Measurements from ENCODE around the gene COLEC12.

Gene COLEC12

GRCh38 chr18:360676-361075 lies 139.8 kb downstream of the COLEC12 start:
- no peak for TF ChIP-seq EZH2 (IDR thresholded peaks at IDR 0.05)
- TF ChIP-seq FOXP2 (optimal IDR thresholded peaks at IDR 0.05; ENCODE audit: control extremely low read depth, extremely low read length, insufficient read depth), result no peak
- TF ChIP-seq POLR2AphosphoS5 (IDR thresholded peaks at IDR 0.05; ENCODE audit: borderline replicate concordance, low read depth, low read length), result no peak
- Histone ChIP-seq H3K27ac (peak overlapping the region; percentile 98), H3K9ac (ENCODE audit: insufficient read length) (no peak overlapping the region)

DNA sequence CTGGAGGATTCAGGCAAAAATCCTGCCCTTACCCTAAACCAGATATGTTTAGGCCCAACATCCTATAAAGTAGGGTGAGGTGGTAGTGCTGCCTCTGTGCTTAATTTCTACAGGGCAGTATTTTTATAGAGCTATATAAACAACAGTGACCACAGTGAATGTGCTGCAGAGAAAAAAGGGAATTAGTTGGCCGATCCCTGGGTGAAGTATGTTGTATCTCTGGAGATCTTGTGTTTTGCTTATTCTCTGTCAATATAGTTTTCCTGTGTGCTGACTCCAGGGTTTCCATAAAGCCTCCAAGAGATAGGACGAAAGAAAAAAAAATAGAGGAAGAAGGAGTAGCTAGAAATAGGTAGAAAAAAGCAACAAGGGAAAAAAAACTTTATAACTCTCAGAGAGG lies 143.7 kb downstream of the COLEC12 start:
- Histone ChIP-seq H3K27ac (no peak overlapping the region), H3K36me3 (ENCODE audit: insufficient read depth, low read length) (no peaks in the 10 kb centered on the region), H3K9ac (ENCODE audit: insufficient read length) (no peak overlapping the region), H3K9me3 (ENCODE audit: low read depth, low read length) (no peaks in the 10 kb centered on the region), H3K4me3 (no peak overlapping the region)
- TF ChIP-seq POLR2AphosphoS5 (IDR thresholded peaks at IDR 0.05; ENCODE audit: borderline replicate concordance, low read depth, low read length) (no peak), FOXP2 (optimal IDR thresholded peaks at IDR 0.05; ENCODE audit: control extremely low read depth, extremely low read length, insufficient read depth) (no peak), EZH2 (IDR thresholded peaks at IDR 0.05) (no peak)
- no peak for DNase-seq (ENCODE audit: low read depth, low spot score)

More at GRCh38 chr18:360676-361075, 139.8 kb downstream of the COLEC12 start:
- Histone ChIP-seq H3K36me3 (ENCODE audit: insufficient read depth, low read length) (no peaks in the 10 kb centered on the region), H3K4me3 (no peak overlapping the region), H3K9me3 (ENCODE audit: low read depth, low read length) (no peaks in the 10 kb centered on the region)
- no peak for DNase-seq (ENCODE audit: low read depth, low spot score)

GRCh38 chr18:355678-356077 lies 144.8 kb downstream of the COLEC12 start:
- Histone ChIP-seq H3K4me3 (no peak overlapping the region), H3K9me3 (ENCODE audit: low read depth, low read length) (no peaks in the 10 kb centered on the region), H3K27ac (no peak overlapping the region), H3K36me3 (ENCODE audit: insufficient read depth, low read length) (no peaks in the 10 kb centered on the region), H3K9ac (ENCODE audit: insufficient read length) (no peak overlapping the region)
- DNase-seq (ENCODE audit: low read depth, low spot score), result no peak
- TF ChIP-seq POLR2AphosphoS5 (IDR thresholded peaks at IDR 0.05; ENCODE audit: borderline replicate concordance, low read depth, low read length), result no peak
- no peak for TF ChIP-seq EZH2 (IDR thresholded peaks at IDR 0.05)
- no peak for TF ChIP-seq FOXP2 (optimal IDR thresholded peaks at IDR 0.05; ENCODE audit: control extremely low read depth, extremely low read length, insufficient read depth)

GRCh38 chr18:354471-354870 lies 146.0 kb downstream of the COLEC12 start:
- Histone ChIP-seq H3K27ac (no peak overlapping the region), H3K9me3 (ENCODE audit: low read depth, low read length) (no peaks in the 10 kb centered on the region), H3K9ac (ENCODE audit: insufficient read length) (no peak overlapping the region), H3K36me3 (ENCODE audit: insufficient read depth, low read length) (no peaks in the 10 kb centered on the region), H3K4me3 (no peak overlapping the region)
- TF ChIP-seq EZH2 (IDR thresholded peaks at IDR 0.05) (no peak), POLR2AphosphoS5 (IDR thresholded peaks at IDR 0.05; ENCODE audit: borderline replicate concordance, low read depth, low read length) (no peak), FOXP2 (optimal IDR thresholded peaks at IDR 0.05; ENCODE audit: control extremely low read depth, extremely low read length, insufficient read depth) (no peak)
- no peak for DNase-seq (ENCODE audit: low read depth, low spot score)

- Histone ChIP-seq H3K9me3 (ENCODE audit: low read depth, low read length) (no peaks in the 10 kb centered on the region), H3K4me3 (no peak overlapping the region), H3K9ac (ENCODE audit: insufficient read length) (no peak overlapping the region), H3K27ac (no peak overlapping the region), H3K36me3 (ENCODE audit: insufficient read depth, low read length) (no peaks in the 10 kb centered on the region)
- TF ChIP-seq FOXP2 (optimal IDR thresholded peaks at IDR 0.05; ENCODE audit: control extremely low read depth, extremely low read length, insufficient read depth), result no peak
- TF ChIP-seq POLR2AphosphoS5 (IDR thresholded peaks at IDR 0.05; ENCODE audit: borderline replicate concordance, low read depth, low read length), result no peak
- TF ChIP-seq EZH2 (IDR thresholded peaks at IDR 0.05), result no peak
- no peak for DNase-seq (ENCODE audit: low read depth, low spot score)
Measured at GRCh38 chr18:354003-354402, 146.5 kb downstream of the COLEC12 start.

GRCh38 chr18:352438-352837 lies 148.1 kb downstream of the COLEC12 start:
- no peaks in the 10 kb centered on the region for H3K36me3 ChIP-seq (ENCODE audit: insufficient read depth, low read length)
- no peak overlapping the region for H3K9ac ChIP-seq (ENCODE audit: insufficient read length)
- no peak overlapping the region for H3K4me3 ChIP-seq
- TF ChIP-seq EZH2 (IDR thresholded peaks at IDR 0.05), result no peak
- no peak for TF ChIP-seq FOXP2 (optimal IDR thresholded peaks at IDR 0.05; ENCODE audit: control extremely low read depth, extremely low read length, insufficient read depth)
- no peak for TF ChIP-seq POLR2AphosphoS5 (IDR thresholded peaks at IDR 0.05; ENCODE audit: borderline replicate concordance, low read depth, low read length)
- DNase-seq (ENCODE audit: low read depth, low spot score), result no peak
- 0 out of 2 replicates have a peak overlapping the region, but pooled peaks have one; percentile 15 for H3K27ac ChIP-seq
- H3K9me3 ChIP-seq (ENCODE audit: low read depth, low read length), result no peaks in the 10 kb centered on the region

GRCh38 chr18:350953-351572 lies 149.4 kb downstream of the COLEC12 start:
- no peak for DNase-seq (ENCODE audit: low read depth, low spot score)
- TF ChIP-seq EZH2 (IDR thresholded peaks at IDR 0.05) (no peak), FOXP2 (optimal IDR thresholded peaks at IDR 0.05; ENCODE audit: control extremely low read depth, extremely low read length, insufficient read depth) (no peak), POLR2AphosphoS5 (IDR thresholded peaks at IDR 0.05; ENCODE audit: borderline replicate concordance, low read depth, low read length) (no peak)
- H3K9ac ChIP-seq (ENCODE audit: insufficient read length), result no peak overlapping the region
- H3K9me3 ChIP-seq (ENCODE audit: low read depth, low read length), result no peaks in the 10 kb centered on the region
- no peak overlapping the region for H3K4me3 ChIP-seq
- H3K36me3 ChIP-seq (ENCODE audit: insufficient read depth, low read length), result no peaks in the 10 kb centered on the region
- H3K27ac ChIP-seq, result no peak overlapping the region

GRCh38 chr18:346600-346999 lies 153.9 kb downstream of the COLEC12 start:
- Histone ChIP-seq H3K9ac (ENCODE audit: insufficient read length) (no peak overlapping the region), H3K4me3 (no peak overlapping the region), H3K36me3 (ENCODE audit: insufficient read depth, low read length) (no peaks in the 10 kb centered on the region), H3K9me3 (ENCODE audit: low read depth, low read length) (no peaks in the 10 kb centered on the region), H3K27ac (no peak overlapping the region)
- no peak for DNase-seq (ENCODE audit: low read depth, low spot score)
- TF ChIP-seq POLR2AphosphoS5 (IDR thresholded peaks at IDR 0.05; ENCODE audit: borderline replicate concordance, low read depth, low read length), result no peak
- TF ChIP-seq FOXP2 (optimal IDR thresholded peaks at IDR 0.05; ENCODE audit: control extremely low read depth, extremely low read length, insufficient read depth), result no peak
- no peak for TF ChIP-seq EZH2 (IDR thresholded peaks at IDR 0.05)

DNA sequence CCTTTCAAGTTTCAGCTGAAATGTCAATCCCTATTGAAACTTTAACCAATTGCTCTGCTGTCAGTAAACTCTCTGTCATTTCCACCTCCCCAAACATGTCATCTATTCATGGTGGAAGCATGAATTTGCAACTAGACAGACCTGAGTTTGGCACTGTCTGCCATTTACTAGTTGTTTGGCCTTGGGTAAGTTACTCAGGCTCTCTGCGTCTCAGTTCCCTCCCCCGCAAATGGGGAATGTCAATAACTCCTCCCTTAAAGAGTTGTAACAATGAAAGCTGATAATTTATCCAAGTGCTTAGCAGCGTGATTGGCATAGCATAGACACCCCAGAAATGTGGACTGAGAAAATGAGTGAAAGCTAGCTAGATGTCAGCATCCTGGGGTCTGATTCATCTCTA lies 159.4 kb downstream of the COLEC12 start:
- DNase-seq (ENCODE audit: low read depth, low spot score), result no peak
- TF ChIP-seq POLR2AphosphoS5 (IDR thresholded peaks at IDR 0.05; ENCODE audit: borderline replicate concordance, low read depth, low read length) (no peak), EZH2 (IDR thresholded peaks at IDR 0.05) (no peak), FOXP2 (optimal IDR thresholded peaks at IDR 0.05; ENCODE audit: control extremely low read depth, extremely low read length, insufficient read depth) (no peak)
- Histone ChIP-seq H3K27ac (no peak overlapping the region), H3K9ac (ENCODE audit: insufficient read length) (no peak overlapping the region), H3K4me3 (no peak overlapping the region), H3K9me3 (ENCODE audit: low read depth, low read length) (no peaks in the 10 kb centered on the region), H3K36me3 (ENCODE audit: insufficient read depth, low read length) (no peaks in the 10 kb centered on the region)
